ENCODE measurements around the gene MAST1.

DNA sequence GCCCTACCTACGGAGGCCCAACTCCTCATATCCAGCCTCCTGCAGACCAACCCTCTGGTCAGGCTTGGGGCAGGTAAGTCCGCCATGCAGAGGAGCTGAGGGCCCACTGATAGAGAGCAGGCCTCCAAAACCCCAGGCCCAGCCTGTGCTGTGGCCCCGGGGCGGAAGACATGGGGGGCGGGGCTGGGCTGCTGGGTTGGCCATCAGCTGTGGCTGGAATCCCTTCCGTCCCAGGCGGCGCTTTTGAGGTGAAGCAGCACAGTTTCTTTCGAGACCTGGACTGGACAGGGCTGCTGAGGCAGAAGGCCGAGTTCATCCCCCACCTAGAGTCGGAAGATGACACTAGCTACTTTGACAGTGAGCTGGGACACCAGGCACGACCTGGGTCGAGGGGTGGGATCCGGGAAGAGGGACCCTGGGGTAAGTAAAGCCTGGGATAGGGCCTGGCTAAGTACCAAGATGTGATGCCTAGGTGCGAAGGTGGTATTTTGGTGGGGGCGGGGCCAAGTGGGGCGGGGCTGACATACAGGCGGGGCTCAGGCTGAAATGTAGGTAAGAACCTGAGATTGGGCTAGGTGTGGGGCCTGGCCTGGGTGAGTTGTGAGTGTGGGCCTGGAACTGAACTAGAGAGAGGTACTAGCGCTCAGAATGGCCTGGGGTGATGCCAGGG, 27.6 kb downstream of the MAST1 start:
- TF ChIP-seq, protein P1, sequence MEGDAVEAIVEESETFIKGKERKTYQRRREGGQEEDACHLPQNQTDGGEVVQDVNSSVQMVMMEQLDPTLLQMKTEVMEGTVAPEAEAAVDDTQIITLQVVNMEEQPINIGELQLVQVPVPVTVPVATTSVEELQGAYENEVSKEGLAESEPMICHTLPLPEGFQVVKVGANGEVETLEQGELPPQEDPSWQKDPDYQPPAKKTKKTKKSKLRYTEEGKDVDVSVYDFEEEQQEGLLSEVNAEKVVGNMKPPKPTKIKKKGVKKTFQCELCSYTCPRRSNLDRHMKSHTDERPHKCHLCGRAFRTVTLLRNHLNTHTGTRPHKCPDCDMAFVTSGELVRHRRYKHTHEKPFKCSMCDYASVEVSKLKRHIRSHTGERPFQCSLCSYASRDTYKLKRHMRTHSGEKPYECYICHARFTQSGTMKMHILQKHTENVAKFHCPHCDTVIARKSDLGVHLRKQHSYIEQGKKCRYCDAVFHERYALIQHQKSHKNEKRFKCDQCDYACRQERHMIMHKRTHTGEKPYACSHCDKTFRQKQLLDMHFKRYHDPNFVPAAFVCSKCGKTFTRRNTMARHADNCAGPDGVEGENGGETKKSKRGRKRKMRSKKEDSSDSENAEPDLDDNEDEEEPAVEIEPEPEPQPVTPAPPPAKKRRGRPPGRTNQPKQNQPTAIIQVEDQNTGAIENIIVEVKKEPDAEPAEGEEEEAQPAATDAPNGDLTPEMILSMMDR (conservative IDR thresholded peaks at IDR 0.05; ENCODE audit: low read depth in 2 of 2) = no peak
- no peak for TF ChIP-seq EZH2 (IDR thresholded peaks at IDR 0.05; ENCODE audit: low read depth, unreplicated experiment)
- no peak for TF ChIP-seq EZH2phosphoT487 (IDR thresholded peaks at IDR 0.05; ENCODE audit: unreplicated experiment)
- TF ChIP-seq, protein P2, sequence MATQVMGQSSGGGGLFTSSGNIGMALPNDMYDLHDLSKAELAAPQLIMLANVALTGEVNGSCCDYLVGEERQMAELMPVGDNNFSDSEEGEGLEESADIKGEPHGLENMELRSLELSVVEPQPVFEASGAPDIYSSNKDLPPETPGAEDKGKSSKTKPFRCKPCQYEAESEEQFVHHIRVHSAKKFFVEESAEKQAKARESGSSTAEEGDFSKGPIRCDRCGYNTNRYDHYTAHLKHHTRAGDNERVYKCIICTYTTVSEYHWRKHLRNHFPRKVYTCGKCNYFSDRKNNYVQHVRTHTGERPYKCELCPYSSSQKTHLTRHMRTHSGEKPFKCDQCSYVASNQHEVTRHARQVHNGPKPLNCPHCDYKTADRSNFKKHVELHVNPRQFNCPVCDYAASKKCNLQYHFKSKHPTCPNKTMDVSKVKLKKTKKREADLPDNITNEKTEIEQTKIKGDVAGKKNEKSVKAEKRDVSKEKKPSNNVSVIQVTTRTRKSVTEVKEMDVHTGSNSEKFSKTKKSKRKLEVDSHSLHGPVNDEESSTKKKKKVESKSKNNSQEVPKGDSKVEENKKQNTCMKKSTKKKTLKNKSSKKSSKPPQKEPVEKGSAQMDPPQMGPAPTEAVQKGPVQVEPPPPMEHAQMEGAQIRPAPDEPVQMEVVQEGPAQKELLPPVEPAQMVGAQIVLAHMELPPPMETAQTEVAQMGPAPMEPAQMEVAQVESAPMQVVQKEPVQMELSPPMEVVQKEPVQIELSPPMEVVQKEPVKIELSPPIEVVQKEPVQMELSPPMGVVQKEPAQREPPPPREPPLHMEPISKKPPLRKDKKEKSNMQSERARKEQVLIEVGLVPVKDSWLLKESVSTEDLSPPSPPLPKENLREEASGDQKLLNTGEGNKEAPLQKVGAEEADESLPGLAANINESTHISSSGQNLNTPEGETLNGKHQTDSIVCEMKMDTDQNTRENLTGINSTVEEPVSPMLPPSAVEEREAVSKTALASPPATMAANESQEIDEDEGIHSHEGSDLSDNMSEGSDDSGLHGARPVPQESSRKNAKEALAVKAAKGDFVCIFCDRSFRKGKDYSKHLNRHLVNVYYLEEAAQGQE (IDR thresholded peaks at IDR 0.05; ENCODE audit: unreplicated experiment) = no peak
- no peak for TF ChIP-seq POLR2AphosphoS5 (IDR thresholded peaks at IDR 0.05; ENCODE audit: low read depth)

Data from GM23338 (cell line).